ENCODE results near the gene HEXIM1. TPM values are rescaled to one million over a fixed set of nuclear protein-coding genes. Genes with fewer than 3 reads are reported as not detected.
A peak's percentile ranks its signal among the peaks of the same experiment; 100 is the strongest.

The HEXIM1 gene
- total RNA-seq, 4 donors from 2014 or later: 32.1 to 58.2 (median 45.3) TPM

GRCh38 chr17:45195424-45195823, 47.1 kb downstream of the HEXIM1 start:
- Histone ChIP-seq H3K9me3 (no peaks in the 10 kb centered on the region), H3K4me1 (peaks cover 8 to 16% (median 14%) of the 10 kb centered on the region in 4 donors), H3K27me3 (no peaks in the 10 kb centered on the region), H3K36me3 (no peaks in the 10 kb centered on the region), H3K4me3 (no peak overlapping the region), H3K27ac (replicated peaks in 1 of 4) (no peak overlapping the region)
- no peak for DNase-seq (ENCODE audit: extremely low spot score)
- no peak for TF ChIP-seq CTCF (IDR thresholded peaks at IDR 0.05)
- intact Hi-C loops (cut with DNase I): loop anchor here (5.0 kb wide), 1 partner anchor 38 kb away; no protein-coding TSS in a partner anchor

GRCh38 chr17:45197108-45197507, 48.8 kb downstream of the HEXIM1 start:
- H3K4me3 ChIP-seq: no peak overlapping the region
- no peaks in the 10 kb centered on the region for H3K9me3 ChIP-seq
- intact Hi-C loops (cut with DNase I): loop anchor here (5.0 kb wide), 1 partner anchor 40 kb away; no protein-coding TSS in a partner anchor
- H3K4me1 ChIP-seq: peaks cover 8 to 20% (median 16%) of the 10 kb centered on the region in 4 donors
- 75% methylated on average over 6 of the region's 6 CpGs for WGBS
- no peak for TF ChIP-seq POLR2AphosphoS5 (IDR thresholded peaks at IDR 0.05)
- no peak for TF ChIP-seq CTCF (IDR thresholded peaks at IDR 0.05)
- TF ChIP-seq POLR2A (IDR thresholded peaks at IDR 0.05; ENCODE audit: low read depth): no peak
- no peak for TF ChIP-seq EP300 (IDR thresholded peaks at IDR 0.05)
- peak overlapping the region; percentile 61 to 74 (median 72) for H3K27ac ChIP-seq (replicated peaks in 1 of 4)
- DNase-seq (ENCODE audit: extremely low spot score): no peak
- H3K27me3 ChIP-seq: no peaks in the 10 kb centered on the region
- H3K36me3 ChIP-seq: no peaks in the 10 kb centered on the region

GRCh38 chr17:45197555-45198334, 49.5 kb downstream of the HEXIM1 start:
- H3K4me3 ChIP-seq: peak overlapping the region in 3 of 4 donors; percentile 5 to 23 (median 22)
- TF ChIP-seq POLR2A (IDR thresholded peaks at IDR 0.05; ENCODE audit: low read depth) (no peak), EP300 (IDR thresholded peaks at IDR 0.05) (no peak), POLR2AphosphoS5 (IDR thresholded peaks at IDR 0.05) (peak; percentile 67 to 80), CTCF (IDR thresholded peaks at IDR 0.05) (peak in 2 of 3 experiments; percentile 99)
- peak; percentile 96 for DNase-seq (ENCODE audit: extremely low spot score)
- peak overlapping the region; percentile 61 to 74 (median 72) for H3K27ac ChIP-seq (replicated peaks in 1 of 4)
- intact Hi-C loops (cut with DNase I): loop anchor here (1.0 to 5.0 kb wide), 2 partner anchors 40 to 62 kb away; partner anchors contain the start of gene ACBD4
- H3K36me3 ChIP-seq: no peaks in the 10 kb centered on the region
- no peaks in the 10 kb centered on the region for H3K9me3 ChIP-seq
- H3K4me1 ChIP-seq: peaks cover 8 to 20% (median 16%) of the 10 kb centered on the region in 4 donors
- WGBS: 1% methylated on average over 12 of the region's 16 CpGs
- no peaks in the 10 kb centered on the region for H3K27me3 ChIP-seq

GRCh38 chr17:45200701-45201100, 52.4 kb downstream of the HEXIM1 start:
- WGBS: 68% methylated on average over 9 of the region's 9 CpGs
- Histone ChIP-seq H3K36me3 (no peaks in the 10 kb centered on the region), H3K27ac (replicated peaks in 1 of 4) (peak overlapping the region in 1 of 4 donors; percentile 34), H3K4me1 (peaks cover 8 to 20% (median 16%) of the 10 kb centered on the region in 4 donors), H3K27me3 (no peaks in the 10 kb centered on the region), H3K4me3 (no peak overlapping the region), H3K9me3 (no peaks in the 10 kb centered on the region)
- intact Hi-C loops (cut with DNase I): no loop called here
- TF ChIP-seq EP300 (IDR thresholded peaks at IDR 0.05): no peak
- DNase-seq (ENCODE audit: extremely low spot score): no peak

DNA sequence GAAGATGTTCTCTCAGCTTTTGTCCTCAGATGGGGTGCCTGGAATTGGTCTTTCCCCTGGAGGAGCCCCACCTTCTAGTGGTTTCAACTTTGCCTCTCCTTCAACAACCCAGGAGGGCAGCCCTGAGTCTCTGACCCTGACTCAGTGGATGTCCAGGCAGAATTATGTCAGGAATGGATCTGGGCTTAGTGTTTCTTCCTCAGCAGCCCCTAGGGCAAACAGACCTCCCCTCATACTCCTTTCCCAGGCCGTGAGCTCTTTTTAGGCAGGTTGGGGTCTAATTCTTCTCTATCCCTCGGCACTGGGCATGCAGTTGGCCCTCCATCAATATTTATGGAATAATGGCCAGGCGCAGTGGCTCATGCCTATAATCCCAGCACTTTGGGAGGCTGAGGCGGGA, 53.2 kb downstream of the HEXIM1 start:
- intact Hi-C loops (cut with DNase I): no loop called here
- WGBS: 100% methylated on average over 4 of the region's 4 CpGs
- Histone ChIP-seq H3K9me3 (no peaks in the 10 kb centered on the region), H3K36me3 (no peaks in the 10 kb centered on the region), H3K27ac (replicated peaks in 1 of 4) (peak overlapping the region; percentile 22 to 72 (median 31)), H3K4me1 (peaks cover 8 to 20% (median 16%) of the 10 kb centered on the region in 4 donors), H3K27me3 (no peaks in the 10 kb centered on the region), H3K4me3 (no peak overlapping the region)
- TF ChIP-seq POLR2A (IDR thresholded peaks at IDR 0.05; ENCODE audit: low read depth) (no peak), EP300 (IDR thresholded peaks at IDR 0.05) (no peak), CTCF (IDR thresholded peaks at IDR 0.05) (no peak), POLR2AphosphoS5 (IDR thresholded peaks at IDR 0.05) (no peak)
- DNase-seq (ENCODE audit: extremely low spot score): no peak

Small RNA genes within 50 kb of the gene (small RNA-seq; reads per million reads assigned to genes)
- 0 to 0.34 (median 0) reads per million in 3 donors for gene MIR6784

Other genes with a start within 250 kb of the HEXIM1 start
- 10 to 100 TPM; 46.0 to 49.7 (median 48.3) TPM for gene EFTUD2, start 249.0 kb upstream of the HEXIM1 start, total RNA-seq
- gene GFAP, start 233.0 kb upstream of the HEXIM1 start, total RNA-seq: 1 to 10 TPM in 2 of 4 donors, not detected in 2; 1.2 to 2.8 TPM
- gene KIF18B, start 200.7 kb upstream of the HEXIM1 start, total RNA-seq: under 1 TPM in 1 of 4 donors, not detected in 3; 0.17 TPM
- 10 to 100 TPM in 1 of 4 donors, 1 to 10 TPM in 3; 3.7 to 10.1 (median 6.3) TPM for gene C1QL1, start 180.2 kb upstream of the HEXIM1 start, total RNA-seq
- gene DCAKD, start 96.8 kb upstream of the HEXIM1 start, total RNA-seq: 10 to 100 TPM; 50.3 to 68.8 (median 57.9) TPM
- 10 to 100 TPM; 58.5 to 79.3 (median 65.1) TPM for gene NMT1, start 87.2 kb upstream of the HEXIM1 start, total RNA-seq
- gene PLCD3, start 16.0 kb upstream of the HEXIM1 start, total RNA-seq: 100 to 1,000 TPM in 2 of 4 donors, 10 to 100 TPM in 2; 49.4 to 154 (median 106) TPM
- gene ACBD4, start 12.8 kb upstream of the HEXIM1 start, total RNA-seq: 10 to 100 TPM; 20.9 to 34.8 (median 23.5) TPM
- gene HEXIM2, start 13.4 kb downstream of the HEXIM1 start, total RNA-seq: 1 to 10 TPM; 4.0 to 8.4 (median 7.0) TPM
- 10 to 100 TPM; 11.0 to 26.7 (median 19.6) TPM for gene FMNL1, start 73.4 kb downstream of the HEXIM1 start, total RNA-seq
- gene SPATA32, start 113.6 kb downstream of the HEXIM1 start, total RNA-seq: not detected
- gene MAP3K14, start 168.5 kb downstream of the HEXIM1 start, total RNA-seq: 10 to 100 TPM in 3 of 4 donors, 1 to 10 TPM in 1; 7.8 to 26.5 (median 10.6) TPM